Skeletal muscle cell (primary cell): Measurements from ENCODE around the gene SAMD13.

Source experiments
- DNase-seq: peaks from one replicate; pipeline ENCODE4 v3.0.0-alpha.2; 2010; ENCODE audit warnings: low read depth
- H3K4me3 ChIP-seq: 2 replicates; pipeline ENCODE4 v1.5.1; 2011; ENCODE audit warnings: low read depth, mild to moderate bottlenecking, control low read depth, low read length, moderate library complexity

SAMD13 gene

DNA sequence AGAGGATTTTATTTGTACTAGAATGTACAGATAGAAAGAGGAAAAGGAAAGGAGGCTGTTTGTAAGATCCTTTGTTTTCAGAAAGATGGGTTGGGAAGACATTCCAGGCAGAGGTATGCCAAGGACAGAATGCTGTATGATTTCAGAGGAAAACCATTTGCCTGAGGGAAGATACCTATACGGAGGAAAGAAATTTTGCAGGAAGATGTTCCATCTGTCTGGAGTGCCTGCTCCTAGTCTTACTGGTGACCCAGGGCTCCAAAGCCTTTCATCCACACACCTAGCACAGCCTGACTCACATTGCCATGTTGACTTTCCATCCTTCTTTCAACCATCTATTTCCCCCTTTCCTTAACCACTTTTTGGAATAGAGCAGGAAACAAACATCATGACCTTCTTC is 18.2 kb downstream of the SAMD13 start:
- H3K4me3 ChIP-seq = no peak overlapping the region
- no peak for DNase-seq

- H3K4me3 ChIP-seq = no peak overlapping the region
- DNase-seq = no peak
Measured at GRCh38 chr1:84327830-84328229, 26.3 kb downstream of the SAMD13 start.

GRCh38 chr1:84330125-84330984 is 28.8 kb downstream of the SAMD13 start:
- H3K4me3 ChIP-seq = no peak overlapping the region
- no peak for DNase-seq

DNA sequence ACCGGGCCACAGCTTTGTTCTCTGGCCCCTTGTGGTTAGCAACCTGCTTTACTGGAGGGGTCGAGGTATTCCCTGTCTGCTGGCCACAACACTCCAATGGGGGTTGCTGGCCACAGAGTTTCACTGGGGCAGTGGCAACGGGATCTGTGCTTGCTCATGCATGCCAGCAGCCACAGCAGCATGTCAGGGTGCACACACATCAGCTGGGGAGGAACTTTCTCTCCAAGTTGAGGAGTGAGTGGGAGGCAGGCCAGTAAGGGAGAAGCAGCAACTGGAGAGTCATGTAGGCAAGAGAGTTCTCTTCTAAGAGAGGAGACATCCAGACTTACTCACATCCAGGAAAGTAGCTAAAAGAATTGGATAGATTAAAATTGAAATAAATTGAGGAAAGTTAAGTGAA is 38.0 kb downstream of the SAMD13 start:
- no peak overlapping the region for H3K4me3 ChIP-seq
- DNase-seq = no peak

DNA sequence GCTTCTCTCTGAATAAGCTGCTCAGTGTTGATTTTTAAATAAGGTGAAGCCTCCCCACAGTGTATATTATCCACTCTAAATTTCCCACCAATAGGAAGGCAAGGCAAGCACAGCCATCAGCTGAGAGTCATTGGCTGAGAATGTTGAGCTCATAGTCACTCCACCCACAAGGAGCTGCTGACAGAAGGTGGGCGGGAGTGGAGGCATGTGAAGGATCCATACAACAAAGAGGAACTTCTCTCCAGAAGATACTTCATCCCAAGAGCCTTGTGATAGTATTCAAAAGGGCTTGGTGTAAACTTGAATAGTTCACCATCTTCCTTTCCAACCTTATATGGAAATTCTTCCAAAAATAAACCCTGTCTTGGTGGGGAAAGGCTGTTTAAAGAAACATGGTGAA is 42.8 kb downstream of the SAMD13 start:
- H3K4me3 ChIP-seq = no peak overlapping the region
- DNase-seq = peak; percentile 67

DNA sequence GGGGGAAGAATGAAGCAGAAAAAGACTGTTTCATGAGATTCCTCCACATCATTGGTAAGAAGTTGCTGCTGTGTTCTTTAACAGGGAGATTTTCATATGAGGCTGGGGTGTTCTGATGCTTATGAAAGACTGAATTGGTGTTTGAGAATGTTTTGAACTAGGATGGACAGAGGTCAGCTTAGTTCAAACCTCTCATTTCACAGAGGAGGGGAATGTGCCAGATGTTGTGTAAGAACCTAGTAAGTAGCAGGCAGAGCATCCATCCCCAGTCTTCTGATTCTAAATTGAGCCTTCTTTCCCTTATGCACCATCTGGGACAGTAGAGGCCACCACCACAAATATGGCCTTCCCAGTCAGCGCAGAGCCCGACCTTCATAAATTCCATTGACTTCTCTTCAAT is 43.7 kb downstream of the SAMD13 start:
- H3K4me3 ChIP-seq = no peak overlapping the region
- no peak for DNase-seq

- no peak for DNase-seq
- no peak overlapping the region for H3K4me3 ChIP-seq
Measured at GRCh38 chr1:84347271-84347931, 45.9 kb downstream of the SAMD13 start.

DNA sequence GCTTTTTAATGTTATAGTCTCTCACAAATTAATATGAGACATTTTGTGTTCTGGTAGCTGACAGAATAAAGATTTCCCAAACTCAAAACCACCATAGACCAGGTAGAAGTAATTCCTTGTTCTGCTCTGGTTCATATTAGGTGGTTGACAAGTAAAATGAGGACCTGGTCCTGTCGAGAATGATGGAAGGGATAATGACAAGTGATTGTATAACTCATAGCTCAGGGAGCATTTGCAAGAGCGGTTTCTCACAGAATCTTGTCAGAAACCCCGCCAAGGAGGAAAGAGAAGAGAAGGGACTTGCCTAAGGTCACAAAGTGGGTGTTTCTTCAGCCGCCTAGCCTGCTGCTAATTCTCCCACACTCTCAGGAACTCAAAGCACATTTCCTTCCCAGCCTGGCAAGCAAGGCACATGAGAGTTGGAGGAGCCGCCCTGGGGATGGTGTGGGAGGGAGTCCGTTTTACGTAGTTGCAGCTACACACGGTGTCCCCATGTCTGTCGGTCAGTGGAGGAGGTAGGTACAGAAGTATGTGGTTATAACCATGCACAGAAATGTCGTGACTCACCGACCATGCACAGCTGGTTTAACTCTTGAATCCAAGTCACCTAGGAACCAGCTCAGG is 46.5 kb downstream of the SAMD13 start:
- H3K4me3 ChIP-seq = no peak overlapping the region
- DNase-seq = no peak

DNA sequence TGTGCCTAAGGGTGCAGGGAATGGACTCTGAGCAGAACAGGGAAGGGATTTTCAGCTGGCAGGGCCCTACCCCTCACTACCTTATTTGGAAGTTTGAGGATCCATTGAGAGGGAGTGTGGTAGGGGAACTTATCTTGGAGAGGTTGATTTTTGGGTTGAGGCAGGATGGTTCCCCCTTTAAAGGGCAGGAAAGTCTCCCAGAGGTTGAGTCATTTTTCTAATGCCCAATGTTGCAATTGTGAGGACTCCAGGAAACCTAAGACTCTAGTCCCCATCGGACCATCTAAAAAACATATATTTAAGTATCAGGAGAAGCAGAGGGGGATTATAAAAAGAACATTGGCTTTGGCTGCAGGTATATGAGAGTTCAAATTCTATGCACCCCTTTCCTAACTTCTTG is 47.3 kb downstream of the SAMD13 start:
- no peak for DNase-seq
- no peak overlapping the region for H3K4me3 ChIP-seq

DNA sequence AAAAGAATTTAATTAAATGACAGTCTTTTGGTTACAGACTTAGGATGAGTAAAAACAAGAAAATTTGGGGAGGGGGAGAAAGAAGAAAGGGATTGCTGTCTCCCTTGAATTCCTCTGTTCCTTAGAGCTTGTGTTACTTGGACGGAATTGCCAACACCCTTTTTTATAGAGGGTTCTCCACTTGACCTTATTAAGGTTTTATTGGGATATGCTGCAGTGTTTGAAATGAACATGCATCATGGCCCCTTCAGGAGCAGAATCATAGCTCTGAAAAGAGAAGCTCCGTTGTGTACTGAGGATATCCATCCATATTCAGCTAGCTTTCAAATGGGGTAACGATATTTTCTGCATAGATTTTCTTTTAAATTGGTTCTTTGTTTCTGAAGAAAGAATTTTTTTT is 48.6 kb downstream of the SAMD13 start:
- no peak for DNase-seq
- H3K4me3 ChIP-seq = no peak overlapping the region

- DNase-seq = no peak
- no peak overlapping the region for H3K4me3 ChIP-seq
Measured at GRCh38 chr1:84350550-84350949, 49.0 kb downstream of the SAMD13 start.

GRCh38 chr1:84352298-84353106 is 51.0 kb downstream of the SAMD13 start:
- no peak for DNase-seq

DNA sequence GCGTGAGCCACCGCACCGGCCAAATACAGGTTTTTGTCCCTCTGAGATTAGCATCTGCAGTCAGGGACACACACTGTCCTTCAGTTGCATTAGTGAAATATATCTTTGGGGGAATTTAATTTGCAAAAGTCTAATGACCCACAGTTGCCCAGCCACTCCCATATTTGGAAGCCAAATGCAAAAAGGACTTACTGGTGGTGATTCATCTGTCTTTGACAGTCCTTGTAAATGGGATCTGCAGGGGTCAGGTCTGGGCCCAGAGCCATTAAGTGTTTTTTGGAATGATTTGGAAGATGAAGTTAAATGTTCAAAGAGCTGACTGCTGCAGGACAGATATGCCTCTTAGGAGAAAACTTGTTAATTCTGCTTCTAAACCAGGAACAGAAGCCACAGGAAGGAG is 52.2 kb downstream of the SAMD13 start:
- H3K4me3 ChIP-seq = no peak overlapping the region
- DNase-seq = no peak

More at GRCh38 chr1:84352298-84353106, 51.0 kb downstream of the SAMD13 start:
- H3K4me3 ChIP-seq = no peak overlapping the region

DNA sequence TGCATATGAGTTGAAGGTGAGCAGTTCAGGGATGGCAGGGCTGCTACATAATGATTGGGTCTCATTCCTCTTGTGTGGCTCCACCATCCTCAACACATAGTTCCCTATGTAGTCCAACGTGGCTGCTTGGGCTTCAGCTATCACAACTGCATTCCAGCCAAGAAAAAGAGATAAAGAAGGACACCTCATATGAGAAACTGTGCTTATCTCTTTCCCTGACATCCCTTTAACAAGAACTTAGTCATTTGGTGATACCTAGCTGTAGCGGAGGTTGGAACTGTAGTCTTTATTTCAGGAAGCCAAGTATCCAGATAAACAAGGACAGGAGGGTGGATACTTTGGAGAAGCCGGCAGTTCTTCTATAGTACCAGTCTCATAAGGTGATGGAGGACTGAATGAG is 54.0 kb downstream of the SAMD13 start:
- no peak for DNase-seq
- H3K4me3 ChIP-seq = no peak overlapping the region

DNA sequence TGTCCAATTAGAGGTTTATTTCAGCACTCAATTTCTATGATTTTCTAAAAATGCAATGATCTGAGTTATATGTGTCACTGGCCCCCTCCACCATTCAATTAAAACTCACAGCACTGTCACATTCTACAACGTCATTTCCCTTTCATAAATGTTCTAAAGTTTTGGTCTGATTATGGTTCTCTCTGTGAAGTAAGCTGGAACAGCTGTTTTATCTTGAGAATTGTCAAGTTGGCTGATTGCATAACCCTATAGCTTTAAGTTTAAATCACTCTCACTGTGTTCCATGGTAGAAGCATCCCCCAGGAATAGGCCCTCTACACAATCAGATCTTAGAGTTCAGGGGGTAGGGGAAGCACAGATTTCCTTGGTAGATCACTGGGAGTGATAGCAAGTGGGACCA is 55.4 kb downstream of the SAMD13 start:
- H3K4me3 ChIP-seq = no peak overlapping the region
- no peak for DNase-seq

GRCh38 chr1:84358695-84359094 is 57.2 kb downstream of the SAMD13 start:
- no peak overlapping the region for H3K4me3 ChIP-seq
- DNase-seq = no peak

DNA sequence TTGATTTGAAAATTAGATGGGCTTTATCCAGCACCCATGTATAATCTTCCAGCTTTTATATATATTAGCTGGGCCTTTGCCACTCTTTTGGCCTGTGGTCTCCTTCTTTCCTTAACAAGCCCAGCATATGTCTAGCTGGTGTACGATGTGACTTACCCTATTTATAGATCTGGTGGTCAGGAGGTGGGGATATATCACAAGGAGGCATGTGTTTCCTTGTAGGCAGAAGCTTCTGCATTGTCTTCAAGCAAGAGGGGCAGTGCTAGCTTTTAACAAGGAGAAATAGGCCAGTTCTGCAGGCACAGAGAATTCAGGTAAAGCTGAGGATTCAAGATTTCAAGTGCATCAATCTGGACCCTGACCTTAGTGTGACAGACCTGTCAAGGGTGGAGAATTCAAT is 58.8 kb downstream of the SAMD13 start:
- H3K4me3 ChIP-seq = no peak overlapping the region
- DNase-seq = no peak

- no peak overlapping the region for H3K4me3 ChIP-seq
- DNase-seq = no peak
Measured at GRCh38 chr1:84361796-84362195, 60.3 kb downstream of the SAMD13 start.

- H3K4me3 ChIP-seq = no peak overlapping the region
- no peak for DNase-seq
Measured at GRCh38 chr1:84363019-84363418, 61.5 kb downstream of the SAMD13 start.

DNA sequence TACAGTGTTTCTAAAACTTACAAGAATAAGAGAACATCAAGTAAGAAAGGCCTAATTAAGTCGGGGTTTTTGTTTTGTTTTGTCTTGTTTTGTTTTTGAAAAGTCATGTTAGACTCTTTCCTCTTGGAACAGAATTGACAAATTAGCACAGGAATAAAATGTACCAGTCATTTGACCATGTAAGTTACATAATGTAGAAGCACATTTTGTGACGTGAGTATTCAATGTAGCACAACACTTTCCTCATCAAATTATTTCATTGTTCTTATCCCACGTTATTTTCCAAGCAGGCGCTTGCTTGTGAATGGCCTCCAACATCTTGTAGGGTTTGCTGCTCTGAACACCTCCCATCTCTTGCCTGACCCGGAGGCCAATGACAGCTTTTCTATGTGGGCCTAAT is 62.1 kb downstream of the SAMD13 start:
- no peak overlapping the region for H3K4me3 ChIP-seq
- DNase-seq = no peak
